Epithelial cell of proximal tubule (primary cell): ENCODE results near the gene SAA2. TPM values are rescaled to one million over a fixed set of nuclear protein-coding genes. Genes with fewer than 3 reads are reported as not detected.

Source experiments
- DNase-seq: peaks from one replicate; pipeline ENCODE4 v3.0.0-alpha.2; 2011; ENCODE audit warnings: low read depth
- H3K4me3 ChIP-seq: 2 replicates; pipeline ENCODE4 v1.5.1; 2011; ENCODE audit warnings: low read depth, mild to moderate bottlenecking, low read length
- CTCF ChIP-seq: conservative IDR thresholded peaks from 2 replicates; pipeline ENCODE4 v1.5.1; 2012; ENCODE audit warnings: low read depth, mild to moderate bottlenecking, low read length
- total RNA-seq: library from RNA; depleted of rRNA; stranded (reverse); fragments of >200 nt; gene quantifications from 2 replicates; pipeline ENCODE4 v1.2.3, GENCODE V29; 2015

SAA2 gene
- 15.2 and 63.5 TPM in 2 replicates for total RNA-seq

DNA sequence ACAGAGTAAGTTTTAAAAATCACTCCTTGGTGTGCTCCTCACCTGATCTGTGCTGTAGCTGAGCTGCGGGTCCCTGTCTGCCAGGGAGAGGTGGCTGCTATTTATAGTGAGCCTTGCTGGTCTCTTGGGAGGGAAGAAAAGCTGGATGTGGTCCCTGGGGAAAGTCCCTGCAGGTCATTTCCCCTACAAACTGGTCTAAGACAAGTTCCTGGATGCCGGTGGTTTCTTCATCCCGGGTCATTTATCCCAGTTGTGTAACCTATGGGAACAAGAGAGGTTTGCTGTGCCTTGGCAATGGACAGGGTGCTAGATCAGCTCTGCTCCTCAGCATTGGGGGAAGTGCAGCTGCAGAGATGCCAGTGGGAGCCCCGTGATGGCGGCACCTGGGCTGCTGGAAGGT, at the start of gene SAA2:
Gene SAA2, minus strand, starts transcription at position 108 of the 400 bp plus-strand sequence. CDS start 657 bp downstream, outside the sequence.
- H3K4me3 ChIP-seq = no peak within 1 kb of the TSS
- TF ChIP-seq CTCF = no peak
- peak; percentile 47 for DNase-seq

DNA sequence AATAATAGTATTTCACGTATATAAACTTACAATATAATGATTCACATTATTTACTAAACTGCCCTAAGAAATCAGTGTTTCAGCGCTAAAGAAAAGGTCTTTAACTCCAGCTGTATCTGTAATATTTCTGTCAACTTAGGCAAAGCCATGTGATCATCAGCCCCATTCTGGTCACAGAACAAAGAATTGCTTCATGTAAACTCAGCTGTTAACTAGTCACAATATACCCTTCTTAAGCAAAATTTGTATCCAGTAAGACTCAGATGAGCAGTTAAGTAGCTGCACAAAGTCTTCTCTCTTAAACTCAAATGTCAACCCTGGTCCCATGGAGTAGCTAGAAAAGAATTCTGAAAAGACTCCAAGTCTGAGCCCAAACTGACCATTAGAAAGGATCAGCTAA, 46.8 kb upstream of the SAA2 start:
- no peak overlapping the region for H3K4me3 ChIP-seq
- TF ChIP-seq CTCF = no peak
- no peak for DNase-seq

- no peak for DNase-seq
- no peak overlapping the region for H3K4me3 ChIP-seq
- no peak for TF ChIP-seq CTCF
Measured at GRCh38 chr11:18294862-18295261, 46.4 kb upstream of the SAA2 start.

- no peak for DNase-seq
- no peak overlapping the region for H3K4me3 ChIP-seq
- no peak for TF ChIP-seq CTCF
Measured at GRCh38 chr11:18288911-18289310, 40.4 kb upstream of the SAA2 start.

GRCh38 chr11:18285841-18286240, 37.4 kb upstream of the SAA2 start:
- DNase-seq = no peak
- no peak for TF ChIP-seq CTCF
- no peak overlapping the region for H3K4me3 ChIP-seq

DNA sequence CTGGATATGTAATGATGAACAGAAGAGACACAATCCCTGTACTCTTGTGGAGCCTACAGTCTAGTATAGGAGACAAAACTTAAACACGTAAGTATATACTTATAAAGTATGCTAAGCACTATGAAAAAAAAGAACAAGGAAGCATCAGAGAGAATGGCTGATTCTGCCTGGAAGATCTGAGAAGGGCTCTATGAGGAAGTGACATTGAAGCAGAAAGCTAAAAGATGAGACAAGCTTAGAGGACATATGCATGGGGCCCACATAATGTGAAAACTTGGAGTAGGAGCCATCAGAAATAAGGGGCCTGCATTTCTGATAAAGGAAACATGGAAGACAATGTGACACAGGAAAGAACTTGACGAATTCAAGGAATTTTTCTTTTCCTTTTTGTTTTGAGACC, 34.2 kb upstream of the SAA2 start:
- no peak overlapping the region for H3K4me3 ChIP-seq
- no peak for DNase-seq
- no peak for TF ChIP-seq CTCF

DNA sequence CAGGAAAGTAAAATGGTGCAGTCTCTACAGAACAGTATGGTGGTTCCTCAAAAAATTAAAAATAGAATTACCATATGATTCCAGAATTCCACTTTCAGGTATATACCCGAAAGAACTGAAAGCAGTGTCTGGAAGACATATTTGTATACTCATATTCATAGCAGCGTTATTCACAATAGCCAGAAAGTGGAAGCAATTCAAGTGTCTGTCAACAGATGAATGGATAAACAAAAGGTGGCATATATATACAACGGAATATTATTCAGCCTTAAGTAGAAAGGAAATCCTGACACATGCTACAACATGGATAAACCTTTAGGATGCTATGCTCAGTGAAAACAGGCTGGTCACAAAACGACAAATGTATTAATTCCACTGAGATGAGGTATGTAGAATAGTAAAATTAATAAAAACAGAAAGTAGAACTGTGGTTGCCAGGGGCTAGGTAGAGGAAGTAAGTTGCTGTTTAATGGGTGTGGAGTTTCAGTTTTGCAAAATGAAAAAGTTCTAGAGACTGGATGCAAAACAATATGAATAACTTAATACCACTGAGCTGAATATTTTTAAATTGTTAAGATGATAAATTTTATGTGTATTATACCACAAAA, 32.1 kb upstream of the SAA2 start:
- H3K4me3 ChIP-seq = no peak overlapping the region
- TF ChIP-seq CTCF = no peak
- DNase-seq = no peak
